ENCODE results near the gene RTL9. TPM values are rescaled to one million over a fixed set of nuclear protein-coding genes. Genes with fewer than 3 reads are reported as not detected.

RTL9 gene
- total and polyA plus RNA-seq, 2 experiments from 2014 or later = 0.31 TPM; not detected in 1

- no peak overlapping the region for H2AFZ ChIP-seq
- no peak overlapping the region for H3K4me3 ChIP-seq
- H3K27ac Mint-ChIP-seq = no peak overlapping the region
- H3K79me2 ChIP-seq (replicated peaks; ENCODE audit: insufficient read depth) = no peaks in the 10 kb centered on the region
- no peaks in the 10 kb centered on the region for H3K9me3 Mint-ChIP-seq
- H3K27ac ChIP-seq (ENCODE audit: low read depth) = no peak overlapping the region
- no peaks in the 10 kb centered on the region for H3K9me2 ChIP-seq (ENCODE audit: insufficient read depth)
- H3K27me3 Mint-ChIP-seq (ENCODE audit: insufficient read depth, low read depth, poor library complexity) = peaks cover 2% of the 10 kb centered on the region
- peaks cover 7% of the 10 kb centered on the region; the same call in 1 of the 2 replicates for H3K4me1 ChIP-seq (ENCODE audit: insufficient read depth)
- H3K27me3 ChIP-seq (ENCODE audit: insufficient read depth) = no peaks in the 10 kb centered on the region
- H3K4me3 Mint-ChIP-seq = no peak overlapping the region
- no peak overlapping the region for H3K4me2 ChIP-seq
- H3K36me3 ChIP-seq (ENCODE audit: insufficient read depth) = no peaks in the 10 kb centered on the region
- ATAC-seq = peak; percentile 51; the same call in 2 of the 3 replicates
- peaks cover 19% of the 10 kb centered on the region for H3K4me1 Mint-ChIP-seq
- no peaks in the 10 kb centered on the region for H3K36me3 Mint-ChIP-seq (ENCODE audit: low read depth)
- peak; percentile 33 for DNase-seq (ENCODE audit: low spot score)
- H3F3A ChIP-seq (replicated peaks; ENCODE audit: low read depth) = no peaks in the 10 kb centered on the region
- TF ChIP-seq ZNF331 (CRISPR knock-in tag; IDR thresholded peaks at IDR 0.05; ENCODE audit: low read depth) (no peak), EZH2phosphoT487 (IDR thresholded peaks at IDR 0.05; ENCODE audit: unreplicated experiment) (no peak), JUNB (IDR thresholded peaks at IDR 0.05; ENCODE audit: unreplicated experiment) (no peak), ETS1 (IDR thresholded peaks at IDR 0.05) (no peak), NANOG (IDR thresholded peaks at IDR 0.05; ENCODE audit: borderline replicate concordance) (no peak), ZNF114 (CRISPR knock-in tag; IDR thresholded peaks at IDR 0.05) (no peak), CTCF (conservative IDR thresholded peaks at IDR 0.05; ENCODE audit: low read depth in 2 of 2) (no peak), ZNF462 (CRISPR knock-in tag; IDR thresholded peaks at IDR 0.05) (no peak), REST (IDR thresholded peaks at IDR 0.05; ENCODE audit: unreplicated experiment) (no peak), CREB1 (CRISPR knock-in tag; IDR thresholded peaks at IDR 0.05; ENCODE audit: low read depth) (no peak), POLR2AphosphoS5 (IDR thresholded peaks at IDR 0.05; ENCODE audit: low read depth) (no peak)
- no peaks in the 10 kb centered on the region for H4K20me1 ChIP-seq (replicated peaks; ENCODE audit: insufficient read depth)
Measured at GRCh38 chrX:110402091-110402849, 43.6 kb downstream of the RTL9 start.
